Measurements from ENCODE around the gene IMPA2.
A peak's percentile ranks its signal among the peaks of the same experiment; 100 is the strongest.
"Not testable (repeated sequence)": the region's sequence is repeated elsewhere in the genome, so short reads cannot be mapped to it uniquely, and the experiment has no call there.

The IMPA2 gene

GRCh38 chr18:11981192-11981542 is at the start of gene IMPA2:
Gene IMPA2 (plus strand): TSS chr18:11981507. CDS start chr18:11981670, 163 bp downstream.
- DNase-seq: peak; percentile 96

DNA sequence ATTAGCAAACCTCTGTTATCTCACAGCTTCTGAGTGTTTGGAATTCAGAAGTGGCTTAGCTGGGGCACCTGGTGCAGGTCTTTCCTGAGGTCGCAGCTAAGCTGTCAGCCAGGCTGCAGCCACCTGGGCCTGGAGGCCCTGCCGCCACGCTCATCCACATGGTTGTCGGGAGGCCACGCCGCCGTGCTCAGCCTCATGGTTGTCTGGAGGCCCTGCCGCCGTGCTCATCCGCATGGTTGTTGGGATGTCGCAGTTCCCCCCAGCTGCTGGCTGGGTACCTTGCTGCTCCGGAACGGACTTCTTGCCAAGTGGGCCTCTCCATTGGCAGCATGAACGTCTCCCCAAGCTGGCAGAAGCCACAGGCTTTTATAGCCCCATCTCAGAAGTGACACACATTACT is 48.9 kb upstream of the IMPA2 start:
- no peak for DNase-seq

GRCh38 chr18:11937874-11938478 is 43.3 kb upstream of the IMPA2 start:
- DNase-seq: peak; percentile 55

DNA sequence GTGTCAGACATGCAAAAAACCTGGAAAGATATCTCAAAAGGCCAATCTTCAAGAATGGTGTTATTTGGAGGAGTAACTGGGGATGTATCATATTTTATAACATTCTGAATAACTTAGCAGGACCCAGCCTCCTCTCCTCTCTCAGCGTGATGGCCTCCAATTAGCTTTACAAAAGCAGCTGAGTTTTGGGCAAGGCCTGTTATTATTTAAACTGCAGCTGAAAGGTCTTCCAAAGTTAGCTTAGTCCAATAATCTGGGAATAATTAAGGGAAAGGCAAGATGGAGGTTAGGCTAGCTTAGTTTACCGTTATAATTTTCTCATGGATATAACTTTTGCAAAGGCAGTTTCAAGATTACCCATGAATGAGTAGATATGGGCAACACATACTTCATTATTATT is 40.4 kb upstream of the IMPA2 start:
- no peak for DNase-seq

- no peak for DNase-seq
Measured at GRCh38 chr18:11943551-11943950, 37.8 kb upstream of the IMPA2 start.

DNA sequence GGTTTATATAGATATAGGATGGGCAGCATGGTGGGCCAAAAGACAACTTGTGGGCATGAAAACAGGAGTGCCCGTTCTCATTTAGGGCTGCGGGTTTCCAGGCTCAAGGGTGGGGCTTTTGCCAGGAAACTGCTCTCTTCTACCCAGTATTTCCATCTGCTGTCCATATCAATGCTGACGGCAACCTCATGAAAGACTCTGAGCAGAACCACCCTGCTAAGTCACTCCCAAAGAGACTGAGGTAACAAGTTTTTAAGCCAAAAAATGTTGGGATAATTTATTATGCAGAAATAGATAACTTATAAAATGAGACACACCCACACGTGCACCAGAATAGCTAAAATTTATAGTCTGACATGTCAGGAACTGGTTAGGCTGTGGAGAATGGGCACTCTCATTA is 37.1 kb upstream of the IMPA2 start:
- no peak for DNase-seq

GRCh38 chr18:11944786-11945185 is 36.5 kb upstream of the IMPA2 start:
- no peak for DNase-seq

DNA sequence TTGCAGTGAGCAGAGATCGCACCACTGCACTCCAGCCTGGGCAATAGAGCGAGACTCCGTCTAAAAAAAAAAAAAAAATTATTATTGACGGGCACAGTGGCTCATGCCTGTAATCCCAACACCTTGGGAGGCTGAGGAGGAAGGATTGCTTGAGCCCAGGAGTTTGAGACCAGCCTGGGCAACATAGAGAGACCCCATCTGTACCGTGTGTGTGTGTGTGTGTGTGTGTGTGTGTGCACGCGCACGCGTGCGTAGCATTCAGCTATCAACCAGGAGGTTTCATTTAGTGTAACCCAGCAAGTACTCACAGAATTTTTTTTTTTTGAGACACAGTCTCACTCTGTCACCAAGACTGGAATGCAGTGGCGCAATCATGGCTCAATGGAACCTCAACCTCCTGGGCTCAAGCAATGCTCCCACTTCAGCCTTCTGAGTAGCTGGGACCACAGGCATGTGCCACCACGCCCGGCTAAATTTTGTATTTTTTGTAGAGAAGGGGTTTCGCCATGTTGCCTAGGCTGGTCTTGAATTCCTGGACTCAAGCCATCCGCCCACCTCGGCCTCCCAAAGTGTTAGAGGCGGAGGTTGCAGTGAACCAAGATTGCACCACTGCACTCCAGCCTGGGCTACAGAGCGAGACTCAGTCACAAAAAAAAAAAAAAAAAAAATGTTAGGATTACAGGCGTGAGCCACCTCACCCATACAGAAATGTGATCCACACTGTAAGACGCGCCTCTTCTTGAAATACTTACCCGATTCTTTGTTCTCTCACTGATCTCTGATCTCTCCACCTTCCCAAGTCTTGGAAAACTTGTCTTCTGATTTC is 35.3 kb upstream of the IMPA2 start:
- not testable (repeated sequence) for DNase-seq

DNA sequence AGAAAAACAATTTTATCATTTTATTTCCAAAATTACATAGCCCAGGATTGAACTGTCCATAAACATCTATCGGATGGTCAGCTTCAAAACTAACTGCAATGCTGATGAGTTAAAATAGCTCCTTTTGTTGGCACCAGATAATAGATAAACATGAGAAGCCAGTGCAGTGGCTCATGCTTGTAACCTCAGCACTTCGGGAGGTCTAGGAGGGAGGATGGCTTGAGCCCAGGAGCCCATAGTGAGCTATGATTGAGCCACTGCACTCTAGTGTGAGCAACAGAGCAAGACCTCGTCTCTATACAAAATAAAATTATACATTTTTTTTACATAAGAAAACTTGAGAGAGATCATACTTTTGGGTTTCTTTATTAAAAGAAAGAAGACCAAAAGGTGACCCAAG is 34.6 kb upstream of the IMPA2 start:
- DNase-seq: no peak

GRCh38 chr18:11947214-11948191 is 33.8 kb upstream of the IMPA2 start:
- no peak for DNase-seq

DNA sequence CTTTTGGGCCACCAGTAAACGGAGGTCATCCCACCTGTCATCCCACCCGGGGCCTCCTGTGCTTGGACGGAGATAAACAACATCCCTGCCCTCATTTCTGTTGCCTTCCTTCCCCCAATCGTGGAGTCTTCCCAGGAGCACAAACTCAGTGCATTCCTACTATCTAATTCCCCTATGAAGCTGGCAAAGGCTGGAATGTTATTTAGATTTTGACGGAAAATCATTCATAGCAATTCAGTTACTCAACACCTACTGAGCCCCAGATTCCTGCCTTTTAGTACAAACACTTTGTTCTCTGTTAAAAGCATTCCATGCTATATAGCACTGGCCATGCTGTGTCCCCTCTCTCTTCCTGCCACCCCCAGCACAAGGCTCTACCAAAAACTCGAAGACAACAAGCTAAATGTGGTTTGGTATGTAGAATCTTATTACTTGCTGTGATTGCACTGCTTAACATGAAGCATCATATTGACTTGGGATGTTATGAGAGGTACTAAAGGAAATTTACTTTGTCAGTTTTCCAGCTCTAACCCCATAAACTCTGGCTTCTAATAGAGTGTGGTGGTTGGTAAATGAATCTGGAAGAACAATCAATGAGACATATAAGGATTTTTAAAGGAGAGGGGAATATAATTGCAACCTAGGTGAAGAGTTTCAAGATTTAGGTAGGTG is 32.3 kb upstream of the IMPA2 start:
- DNase-seq: no peak

DNA sequence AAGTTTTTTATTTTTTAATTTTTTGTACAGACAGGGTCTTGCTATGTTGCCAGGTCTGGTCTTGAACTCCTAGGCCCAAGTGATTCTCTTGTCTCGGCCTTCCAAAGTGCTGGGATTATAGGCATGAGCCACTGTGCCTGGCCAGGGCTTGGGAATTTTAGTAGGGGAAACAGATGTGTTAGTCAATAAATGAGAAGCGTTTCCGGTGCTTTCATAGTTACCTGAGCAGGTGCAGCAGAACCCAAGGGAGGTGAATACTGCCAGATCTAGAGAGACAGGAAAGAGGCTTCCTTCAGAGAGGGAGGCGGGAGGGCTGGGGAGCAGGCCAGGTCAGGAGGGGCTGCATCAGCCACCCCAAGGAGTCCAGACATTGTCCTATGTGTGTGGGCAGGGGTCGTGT is 30.5 kb upstream of the IMPA2 start:
- DNase-seq: no peak

- no peak for DNase-seq
Measured at GRCh38 chr18:11951390-11951851, 29.9 kb upstream of the IMPA2 start.

DNA sequence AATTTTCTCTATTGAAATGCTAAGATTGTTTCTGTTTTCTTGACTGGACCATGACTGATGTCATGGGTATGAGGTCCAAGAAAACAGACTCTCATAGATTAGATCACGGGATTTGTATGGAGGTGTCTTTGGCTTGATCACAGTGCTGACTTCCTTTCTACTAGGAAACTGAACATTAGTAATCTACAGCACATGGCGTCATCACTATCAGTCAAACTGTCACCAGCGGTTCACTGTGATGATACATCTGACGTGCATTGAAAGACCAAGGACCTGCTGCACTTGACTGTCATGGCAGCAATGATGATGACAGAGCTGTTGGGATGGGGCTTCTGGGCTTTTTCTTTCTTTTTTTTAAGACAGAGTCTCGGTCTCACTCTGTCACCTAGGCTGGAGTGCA is 28.2 kb upstream of the IMPA2 start:
- DNase-seq: no peak

- DNase-seq: no peak
Measured at GRCh38 chr18:11955239-11956029, 25.9 kb upstream of the IMPA2 start.

GRCh38 chr18:11956371-11957308 is 24.7 kb upstream of the IMPA2 start:
- no peak for DNase-seq

- DNase-seq: no peak
Measured at GRCh38 chr18:11957636-11958035, 23.7 kb upstream of the IMPA2 start.

- DNase-seq: not testable (repeated sequence)
Measured at GRCh38 chr18:11959651-11960050, 21.7 kb upstream of the IMPA2 start.

GRCh38 chr18:11960743-11961380 is 20.4 kb upstream of the IMPA2 start:
- no peak for DNase-seq

GRCh38 chr18:11962597-11962996 is 18.7 kb upstream of the IMPA2 start:
- no peak for DNase-seq
